Measurements from ENCODE around the gene TTLL11. TPM values are rescaled to one million over a fixed set of nuclear protein-coding genes. Genes with fewer than 3 reads are reported as not detected.
A peak's percentile ranks its signal among the peaks of the same experiment; 100 is the strongest.

The TTLL11 gene
- total and polyA plus RNA-seq, 8 donors = 5.4 to 11.6 (median 9.5) TPM

GRCh38 chr9:121976751-121977150 is 116.4 kb downstream of the TTLL11 start:
- Histone ChIP-seq H3K9me3 (peaks cover 0 to 6% of the 10 kb centered on the region in 2 donors), H3K4me3 (no peak overlapping the region), H3K27ac (peak overlapping the region; percentile 60 to 72), H3K36me3 (no peaks in the 10 kb centered on the region), H3K27me3 (no peaks in the 10 kb centered on the region), H3K4me1 (peaks cover 0 to 16% of the 10 kb centered on the region in 2 donors)
- no peak for TF ChIP-seq CTCF (IDR thresholded peaks at IDR 0.05)
- intact Hi-C loops (cut with DNase I) = no loop called here
- ATAC-seq (no peak), DNase-seq (no peak)

- TF ChIP-seq CTCF (IDR thresholded peaks at IDR 0.05) = no peak
- peak overlapping the region; percentile 69 to 72 for H3K27ac ChIP-seq
- ATAC-seq = peak; percentile 37
These were observed 117.3 kb downstream of the TTLL11 start for GRCh38 chr9:121975801-121976277.

DNA sequence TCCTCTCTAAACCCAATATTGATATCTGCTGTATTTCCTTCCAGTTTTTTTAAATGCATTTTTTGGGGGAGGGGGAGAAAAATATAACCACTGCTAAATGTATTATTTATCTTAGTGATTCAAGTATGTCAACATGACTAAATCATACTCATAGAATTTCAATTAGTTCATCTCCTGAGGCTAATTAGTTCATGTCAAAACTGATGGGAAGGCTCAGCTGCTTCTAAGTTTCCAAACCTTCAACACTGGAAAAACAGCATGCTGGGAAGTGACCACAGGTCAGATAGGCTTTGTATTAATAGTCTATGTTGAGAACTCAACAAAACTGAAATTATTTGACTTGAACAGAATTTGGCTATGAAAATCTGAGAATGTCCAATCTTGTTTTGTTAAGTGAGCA is 118.7 kb downstream of the TTLL11 start:
- no peak for TF ChIP-seq CTCF (IDR thresholded peaks at IDR 0.05)
- intact Hi-C loops (cut with DNase I) = no loop called here
- Histone ChIP-seq H3K4me3 (no peak overlapping the region), H3K36me3 (no peaks in the 10 kb centered on the region), H3K4me1 (peaks cover 0 to 16% of the 10 kb centered on the region in 2 donors), H3K9me3 (no peaks in the 10 kb centered on the region), H3K27ac (peak overlapping the region in 1 of 2 donors; percentile 69), H3K27me3 (no peaks in the 10 kb centered on the region)
- no peak for ATAC-seq
- no peak for DNase-seq

More at GRCh38 chr9:121975801-121976277, 117.3 kb downstream of the TTLL11 start:
- intact Hi-C loops (cut with DNase I) = no loop called here
- no peak overlapping the region for H3K4me3 ChIP-seq
- H3K27me3 ChIP-seq = no peaks in the 10 kb centered on the region
- no peaks in the 10 kb centered on the region for H3K36me3 ChIP-seq
- H3K9me3 ChIP-seq = peaks cover 0 to 2% of the 10 kb centered on the region in 2 donors
- peaks cover 0 to 16% of the 10 kb centered on the region in 2 donors for H3K4me1 ChIP-seq
- DNase-seq = peak in 1 of 4 donors; percentile 52

GRCh38 chr9:121972501-121972981 is 120.6 kb downstream of the TTLL11 start:
- Histone ChIP-seq H3K36me3 (no peaks in the 10 kb centered on the region), H3K27me3 (no peaks in the 10 kb centered on the region), H3K4me1 (peaks cover 0 to 16% of the 10 kb centered on the region in 2 donors), H3K27ac (peak overlapping the region; percentile 69 to 73), H3K9me3 (no peaks in the 10 kb centered on the region), H3K4me3 (no peak overlapping the region)
- no peak for TF ChIP-seq CTCF (IDR thresholded peaks at IDR 0.05)
- peak; percentile 91 for ATAC-seq
- intact Hi-C loops (cut with DNase I) = no loop called here
- peak in 3 of 4 donors; percentile 23 to 89 (median 87) for DNase-seq

- Histone ChIP-seq H3K4me3 (no peak overlapping the region), H3K27ac (no peak overlapping the region), H3K27me3 (no peaks in the 10 kb centered on the region), H3K4me1 (no peaks in the 10 kb centered on the region), H3K9me3 (no peaks in the 10 kb centered on the region), H3K36me3 (no peaks in the 10 kb centered on the region)
- DNase-seq (no peak), ATAC-seq (no peak)
- intact Hi-C loops (cut with DNase I) = no loop called here
- no peak for TF ChIP-seq CTCF (IDR thresholded peaks at IDR 0.05)
These were observed 125.1 kb downstream of the TTLL11 start for GRCh38 chr9:121968056-121968455.
